Measurements from ENCODE around the gene PPARD. TPM values are rescaled to one million over a fixed set of nuclear protein-coding genes. Genes with fewer than 3 reads are reported as not detected.

Gene PPARD
- total RNA-seq, 1 donor from 2014 or later = 21.9 TPM

- no peaks in the 10 kb centered on the region for H3K9me3 Mint-ChIP-seq
- H3K27me3 Mint-ChIP-seq = peaks cover 3% of the 10 kb centered on the region
- H3K4me3 Mint-ChIP-seq = no peak overlapping the region
- DNase-seq (ENCODE audit: extremely low spot score, unreplicated experiment) = no peak
- H3K27ac Mint-ChIP-seq = no peak overlapping the region
- TF ChIP-seq, protein P1, sequence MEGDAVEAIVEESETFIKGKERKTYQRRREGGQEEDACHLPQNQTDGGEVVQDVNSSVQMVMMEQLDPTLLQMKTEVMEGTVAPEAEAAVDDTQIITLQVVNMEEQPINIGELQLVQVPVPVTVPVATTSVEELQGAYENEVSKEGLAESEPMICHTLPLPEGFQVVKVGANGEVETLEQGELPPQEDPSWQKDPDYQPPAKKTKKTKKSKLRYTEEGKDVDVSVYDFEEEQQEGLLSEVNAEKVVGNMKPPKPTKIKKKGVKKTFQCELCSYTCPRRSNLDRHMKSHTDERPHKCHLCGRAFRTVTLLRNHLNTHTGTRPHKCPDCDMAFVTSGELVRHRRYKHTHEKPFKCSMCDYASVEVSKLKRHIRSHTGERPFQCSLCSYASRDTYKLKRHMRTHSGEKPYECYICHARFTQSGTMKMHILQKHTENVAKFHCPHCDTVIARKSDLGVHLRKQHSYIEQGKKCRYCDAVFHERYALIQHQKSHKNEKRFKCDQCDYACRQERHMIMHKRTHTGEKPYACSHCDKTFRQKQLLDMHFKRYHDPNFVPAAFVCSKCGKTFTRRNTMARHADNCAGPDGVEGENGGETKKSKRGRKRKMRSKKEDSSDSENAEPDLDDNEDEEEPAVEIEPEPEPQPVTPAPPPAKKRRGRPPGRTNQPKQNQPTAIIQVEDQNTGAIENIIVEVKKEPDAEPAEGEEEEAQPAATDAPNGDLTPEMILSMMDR (conservative IDR thresholded peaks at IDR 0.05) = no peak
- peaks cover 20% of the 10 kb centered on the region for H3K4me1 Mint-ChIP-seq (ENCODE audit: unreplicated experiment)
- peaks cover 11% of the 10 kb centered on the region for H3K36me3 Mint-ChIP-seq
Measured at GRCh38 chr6:35474942-35475570, 132.7 kb downstream of the PPARD start.

DNA sequence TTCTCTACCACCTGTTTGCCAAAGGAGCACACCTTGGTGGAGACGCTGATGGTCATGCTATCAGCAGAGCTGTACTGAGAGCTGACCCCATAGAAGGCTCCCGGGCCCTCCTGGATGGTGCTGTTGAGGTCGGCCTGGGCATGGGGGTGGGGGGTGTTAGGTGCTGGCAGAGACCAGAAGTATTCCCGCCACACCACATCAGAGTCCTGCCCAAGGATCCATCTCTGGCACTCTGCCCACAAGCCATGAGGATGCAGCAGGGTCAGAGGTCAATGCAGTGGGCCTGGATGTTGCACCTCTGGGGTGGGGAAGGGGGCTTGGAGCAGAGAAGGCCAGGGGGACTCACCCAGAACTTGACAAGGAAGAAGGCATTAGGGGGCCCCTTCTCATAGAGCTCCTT lies 133.2 kb downstream of the PPARD start:
- no peaks in the 10 kb centered on the region for H3K9me3 Mint-ChIP-seq
- peaks cover 2% of the 10 kb centered on the region for H3K27me3 Mint-ChIP-seq
- no peak overlapping the region for H3K4me3 Mint-ChIP-seq
- peak overlapping the region; percentile 21 for H3K27ac Mint-ChIP-seq
- no peak for DNase-seq (ENCODE audit: extremely low spot score, unreplicated experiment)
- peaks cover 18% of the 10 kb centered on the region for H3K4me1 Mint-ChIP-seq (ENCODE audit: unreplicated experiment)
- peaks cover 6% of the 10 kb centered on the region for H3K36me3 Mint-ChIP-seq
- TF ChIP-seq, protein P1 (conservative IDR thresholded peaks at IDR 0.05) = no peak

- H3K4me3 Mint-ChIP-seq = no peak overlapping the region
- TF ChIP-seq, protein P1 (conservative IDR thresholded peaks at IDR 0.05) = no peak
- H3K9me3 Mint-ChIP-seq = no peaks in the 10 kb centered on the region
- H3K27me3 Mint-ChIP-seq = no peaks in the 10 kb centered on the region
- peaks cover 15% of the 10 kb centered on the region for H3K4me1 Mint-ChIP-seq (ENCODE audit: unreplicated experiment)
- no peak for DNase-seq (ENCODE audit: extremely low spot score, unreplicated experiment)
- H3K27ac Mint-ChIP-seq = peak overlapping the region; percentile 21
- peaks cover 4% of the 10 kb centered on the region for H3K36me3 Mint-ChIP-seq
Measured at GRCh38 chr6:35476004-35476403, 133.6 kb downstream of the PPARD start.

GRCh38 chr6:35477028-35477427 lies 134.7 kb downstream of the PPARD start:
- Mint-ChIP-seq H3K36me3 (peaks cover 7% of the 10 kb centered on the region), H3K9me3 (no peaks in the 10 kb centered on the region), H3K27ac (peak overlapping the region; percentile 59), H3K27me3 (no peaks in the 10 kb centered on the region), H3K4me3 (no peak overlapping the region), H3K4me1 (ENCODE audit: unreplicated experiment) (peaks cover 13% of the 10 kb centered on the region)
- no peak for DNase-seq (ENCODE audit: extremely low spot score, unreplicated experiment)
- TF ChIP-seq, protein P1 (conservative IDR thresholded peaks at IDR 0.05) = no peak

Small RNA genes within 50 kb of the gene (microRNA-seq; reads per million reads assigned to microRNA genes)
- gene MIR7111 = 0.83 reads per million

Other genes with a start within 250 kb of the PPARD start
- gene TCP11, start 201.2 kb upstream of the PPARD start, total RNA-seq (ENCODE audit: low replicate concordance) = not detected in 2 replicates
- gene SCUBE3, start 128.6 kb upstream of the PPARD start, total RNA-seq (ENCODE audit: low replicate concordance) = 14.7 and 14.9 TPM in 2 replicates
- gene ZNF76, start 82.8 kb upstream of the PPARD start, total RNA-seq (ENCODE audit: low replicate concordance) = 25.3 and 37.3 TPM in 2 replicates
- 6.2 and 12.1 TPM in 2 replicates for gene DEF6, start 44.7 kb upstream of the PPARD start, total RNA-seq (ENCODE audit: low replicate concordance)
- 11.6 and 12.8 TPM in 2 replicates for gene FANCE, start 109.8 kb downstream of the PPARD start, total RNA-seq (ENCODE audit: low replicate concordance)
- gene RPL10A, start 125.8 kb downstream of the PPARD start, total RNA-seq (ENCODE audit: low replicate concordance) = 1,788 and 1,808 TPM in 2 replicates
- 49.8 and 109 TPM in 2 replicates for gene TEAD3, start 154.5 kb downstream of the PPARD start, total RNA-seq (ENCODE audit: low replicate concordance)
- gene TULP1, start 170.3 kb downstream of the PPARD start, total RNA-seq (ENCODE audit: low replicate concordance) = 0.14 TPM in 1 of 2 replicates, not detected in the other